H1 (cell line): ENCODE measurements around the gene BEND4.

Experiments
- CBX5 ChIP-seq: fragments of 300-800, 300-1000 bp; sonication (generic); IDR thresholded peaks from 2 replicates; pipeline ENCODE4 v1.7.1; 2016; ENCODE audit warnings: antibody characterized with exemption, low read length, low read depth
- EP300 ChIP-seq, 2 experiments: IDR thresholded peaks; 1 replicate in 1 of 2; 2 replicates in 1 of 2; pipeline ENCODE4 v1.6.1; 2011 to 2012; ENCODE audit warnings: low read depth in 2 of 2, low read length in 2 of 2, mild to moderate bottlenecking in 2 of 2, borderline replicate concordance in 1 of 2, inconsistent platforms in 1 of 2, moderate library complexity in 1 of 2
- KDM1A ChIP-seq: fragments of 200-600, 300-600 bp; sonication (generic); IDR thresholded peaks from 2 replicates; pipeline ENCODE4 v1.7.1; 2016; ENCODE audit warnings: mild to moderate bottlenecking, low read length, borderline replicate concordance
- RFX5 ChIP-seq: IDR thresholded peaks from 2 replicates; pipeline ENCODE4 v1.6.1; 2011; ENCODE audit warnings: low read depth, low read length, improper control_type of control experiment, borderline replicate concordance
- TAF1 ChIP-seq: IDR thresholded peaks from 2 replicates; pipeline ENCODE4 v1.6.1; 2011; ENCODE audit warnings: mild to moderate bottlenecking, low read depth, low read length
- TF ChIP-seq, protein P1 (sequence below), 3 experiments: IDR thresholded peaks; 1 replicate in 2 of 3; 2 replicates in 1 of 3; pipeline versions ENCODE4 v1.5.1 to v1.6.1; 2011; ENCODE audit warnings: low read length in 3 of 3, mild to moderate bottlenecking in 3 of 3, inconsistent platforms in 2 of 3, low read depth in 1 of 3, moderate library complexity in 1 of 3; ENCODE audit not compliant: insufficient read depth in 1 of 3; ENCODE audit errors: control extremely low read depth in 1 of 3

DNA sequence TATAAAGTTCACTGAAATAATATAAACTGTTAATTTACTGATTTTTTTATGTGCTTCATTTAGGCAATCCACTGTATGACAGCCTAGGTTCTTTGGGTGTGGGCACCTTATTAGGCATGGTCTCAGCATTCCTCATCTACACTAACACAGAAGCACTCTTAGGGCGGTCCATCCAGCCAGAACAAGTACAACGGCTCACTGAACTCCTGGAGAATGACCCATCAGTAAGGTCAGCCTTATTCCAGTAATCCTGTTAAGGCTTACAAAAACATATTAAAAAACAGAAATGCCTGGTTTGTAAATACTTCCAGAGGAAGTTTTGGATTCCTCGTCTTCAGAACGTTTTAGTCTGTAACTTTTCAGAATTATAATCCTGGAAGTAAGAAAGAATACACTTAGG lies 82.0 kb downstream of the BEND4 start:
- TF ChIP-seq, protein P1, sequence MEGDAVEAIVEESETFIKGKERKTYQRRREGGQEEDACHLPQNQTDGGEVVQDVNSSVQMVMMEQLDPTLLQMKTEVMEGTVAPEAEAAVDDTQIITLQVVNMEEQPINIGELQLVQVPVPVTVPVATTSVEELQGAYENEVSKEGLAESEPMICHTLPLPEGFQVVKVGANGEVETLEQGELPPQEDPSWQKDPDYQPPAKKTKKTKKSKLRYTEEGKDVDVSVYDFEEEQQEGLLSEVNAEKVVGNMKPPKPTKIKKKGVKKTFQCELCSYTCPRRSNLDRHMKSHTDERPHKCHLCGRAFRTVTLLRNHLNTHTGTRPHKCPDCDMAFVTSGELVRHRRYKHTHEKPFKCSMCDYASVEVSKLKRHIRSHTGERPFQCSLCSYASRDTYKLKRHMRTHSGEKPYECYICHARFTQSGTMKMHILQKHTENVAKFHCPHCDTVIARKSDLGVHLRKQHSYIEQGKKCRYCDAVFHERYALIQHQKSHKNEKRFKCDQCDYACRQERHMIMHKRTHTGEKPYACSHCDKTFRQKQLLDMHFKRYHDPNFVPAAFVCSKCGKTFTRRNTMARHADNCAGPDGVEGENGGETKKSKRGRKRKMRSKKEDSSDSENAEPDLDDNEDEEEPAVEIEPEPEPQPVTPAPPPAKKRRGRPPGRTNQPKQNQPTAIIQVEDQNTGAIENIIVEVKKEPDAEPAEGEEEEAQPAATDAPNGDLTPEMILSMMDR (IDR thresholded peaks at IDR 0.05; ENCODE audit: control extremely low read depth in 1 of 3, insufficient read depth in 1 of 3, low read depth in 1 of 3, low read length in 3 of 3), result no peak
- TF ChIP-seq EP300 (IDR thresholded peaks at IDR 0.05; ENCODE audit: borderline replicate concordance in 1 of 2, low read depth in 2 of 2, low read length in 2 of 2) (no peak), KDM1A (no peak), CBX5 (no peak), TAF1 (no peak), RFX5 (no peak)
